Uterus (tissue), 4 donors: Measurements from ENCODE around the gene NPAS2. TPM values are rescaled to one million over a fixed set of nuclear protein-coding genes. Genes with fewer than 3 reads are reported as not detected.

Source experiments
- DNase-seq, 2 donors: peaks; one replicate each; pipeline ENCODE4 v3.0.0-alpha.2; 2019 to 2020
- H3K27ac ChIP-seq, 2 donors: fragments of 200-600 bp; sonication (generic); 1 replicate in 1 of 2; 2 replicates in 1 of 2; pipeline ENCODE4 v1.5.1; 2016 to 2018
- H3K27me3 ChIP-seq, 2 donors: fragments of 200-600 bp; sonication (generic); one replicate each; pipeline ENCODE4 v1.5.1; 2018 to 2019; ENCODE audit warnings: control low read depth in 1 of 2
- H3K36me3 ChIP-seq, 2 donors: fragments of 200-600 bp; sonication (generic); one replicate each; pipeline ENCODE4 v1.5.1; 2019; ENCODE audit warnings: control low read depth in 1 of 2
- H3K4me1 ChIP-seq, 2 donors: fragments of 200-600 bp; sonication (generic); one replicate each; pipeline ENCODE4 v1.5.1; 2018 to 2019; ENCODE audit warnings: control low read depth in 1 of 2
- H3K4me3 ChIP-seq, 2 donors: fragments of 200-600 bp; sonication (generic); 1 replicate in 1 of 2; 2 replicates in 1 of 2; pipeline ENCODE4 v1.5.1; 2018 to 2019; ENCODE audit warnings: mild to moderate bottlenecking in 1 of 2
- H3K9me3 ChIP-seq, 2 donors: fragments of 200-600 bp; sonication (generic); one replicate each; pipeline ENCODE4 v1.5.1; 2019; ENCODE audit warnings: control low read depth in 1 of 2
- POLR2A ChIP-seq, 2 donors: fragments of 450-650 bp; IDR thresholded peaks; one replicate each; pipeline ENCODE4 v1.6.1; 2016; ENCODE audit warnings: antibody characterized with exemption in 2 of 2, mild to moderate bottlenecking in 1 of 2, moderate library complexity in 1 of 2
- intact Hi-C: fragments of 100-400 bp; cut with DNase I; formaldehyde crosslinking; loops from one replicate; pipeline ENCODE4 v1.15.1; 2023; ENCODE audit warnings: low total_unique reads
- total RNA-seq, 4 donors: library from RNA; depleted of rRNA in 3 of 4; stranded (reverse); fragments of >200 nt in 3 of 4; gene quantifications; one replicate each; pipeline versions ENCODE4 v1.1.0 to v1.2.4, GENCODE V29; 2014 to 2023
- TF ChIP-seq, protein P1 (sequence below), 4 experiments: fragments of 200-600 bp in 2 of 4; fragments of 450-650 bp in 2 of 4; sonication (generic) in 2 of 4; IDR thresholded peaks; one replicate each; pipeline ENCODE4 v1.5.1; 2016 to 2019; ENCODE audit warnings: antibody characterized with exemption in 4 of 4, mild to moderate bottlenecking in 2 of 4, moderate library complexity in 1 of 4
- donor health status: DM: yes; HTN: yes; CAD: no.

Gene NPAS2
- total RNA-seq, 4 donors from 2014 or later: 5.6 to 66.5 (median 24.9) TPM

GRCh38 chr2:100983684-100984310 lies 163.9 kb downstream of the NPAS2 start:
- no peaks in the 10 kb centered on the region for H3K36me3 ChIP-seq
- DNase-seq: no peak
- H3K4me3 ChIP-seq: no peak overlapping the region
- no peaks in the 10 kb centered on the region for H3K4me1 ChIP-seq
- intact Hi-C loops: loop anchor here (2.0 to 10.0 kb wide), 2 partner anchors 279 to 373 kb away; no protein-coding TSS in a partner anchor
- TF ChIP-seq, protein P1, sequence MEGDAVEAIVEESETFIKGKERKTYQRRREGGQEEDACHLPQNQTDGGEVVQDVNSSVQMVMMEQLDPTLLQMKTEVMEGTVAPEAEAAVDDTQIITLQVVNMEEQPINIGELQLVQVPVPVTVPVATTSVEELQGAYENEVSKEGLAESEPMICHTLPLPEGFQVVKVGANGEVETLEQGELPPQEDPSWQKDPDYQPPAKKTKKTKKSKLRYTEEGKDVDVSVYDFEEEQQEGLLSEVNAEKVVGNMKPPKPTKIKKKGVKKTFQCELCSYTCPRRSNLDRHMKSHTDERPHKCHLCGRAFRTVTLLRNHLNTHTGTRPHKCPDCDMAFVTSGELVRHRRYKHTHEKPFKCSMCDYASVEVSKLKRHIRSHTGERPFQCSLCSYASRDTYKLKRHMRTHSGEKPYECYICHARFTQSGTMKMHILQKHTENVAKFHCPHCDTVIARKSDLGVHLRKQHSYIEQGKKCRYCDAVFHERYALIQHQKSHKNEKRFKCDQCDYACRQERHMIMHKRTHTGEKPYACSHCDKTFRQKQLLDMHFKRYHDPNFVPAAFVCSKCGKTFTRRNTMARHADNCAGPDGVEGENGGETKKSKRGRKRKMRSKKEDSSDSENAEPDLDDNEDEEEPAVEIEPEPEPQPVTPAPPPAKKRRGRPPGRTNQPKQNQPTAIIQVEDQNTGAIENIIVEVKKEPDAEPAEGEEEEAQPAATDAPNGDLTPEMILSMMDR (IDR thresholded peaks at IDR 0.05): no peak
- no peak for TF ChIP-seq POLR2A (IDR thresholded peaks at IDR 0.05)
- H3K27me3 ChIP-seq: no peaks in the 10 kb centered on the region
- H3K9me3 ChIP-seq: no peaks in the 10 kb centered on the region
- peak overlapping the region; percentile 59 to 64 for H3K27ac ChIP-seq

GRCh38 chr2:100984892-100985307 lies 165.0 kb downstream of the NPAS2 start:
- Histone ChIP-seq H3K27ac (peak overlapping the region in 1 of 2 donors; percentile 64), H3K9me3 (no peaks in the 10 kb centered on the region), H3K36me3 (no peaks in the 10 kb centered on the region), H3K4me1 (no peaks in the 10 kb centered on the region), H3K4me3 (no peak overlapping the region), H3K27me3 (no peaks in the 10 kb centered on the region)
- peak; percentile 76 to 83 for DNase-seq
- intact Hi-C loops: loop anchor here (10.0 kb wide), 1 partner anchor 280 kb away; no protein-coding TSS in a partner anchor
- no peak for TF ChIP-seq POLR2A (IDR thresholded peaks at IDR 0.05)
- TF ChIP-seq, protein P1 (IDR thresholded peaks at IDR 0.05): peak; percentile 90 to 95 (median 92)

GRCh38 chr2:100986157-100986556 lies 166.2 kb downstream of the NPAS2 start:
- Histone ChIP-seq H3K4me1 (no peaks in the 10 kb centered on the region), H3K27ac (no peak overlapping the region), H3K4me3 (no peak overlapping the region), H3K36me3 (no peaks in the 10 kb centered on the region), H3K9me3 (no peaks in the 10 kb centered on the region), H3K27me3 (no peaks in the 10 kb centered on the region)
- TF ChIP-seq, protein P1 (IDR thresholded peaks at IDR 0.05): no peak
- TF ChIP-seq POLR2A (IDR thresholded peaks at IDR 0.05): no peak
- DNase-seq: no peak
- intact Hi-C loops: loop anchor here (10.0 kb wide), 1 partner anchor 281 kb away; no protein-coding TSS in a partner anchor

- DNase-seq: no peak
- Histone ChIP-seq H3K36me3 (no peaks in the 10 kb centered on the region), H3K27me3 (no peaks in the 10 kb centered on the region), H3K9me3 (no peaks in the 10 kb centered on the region), H3K4me3 (no peak overlapping the region), H3K27ac (no peak overlapping the region), H3K4me1 (no peaks in the 10 kb centered on the region)
- TF ChIP-seq, protein P1 (IDR thresholded peaks at IDR 0.05): no peak
- no peak for TF ChIP-seq POLR2A (IDR thresholded peaks at IDR 0.05)
- intact Hi-C loops: loop anchor here (10.0 kb wide), 1 partner anchor 283 kb away; no protein-coding TSS in a partner anchor
These were observed 167.6 kb downstream of the NPAS2 start for GRCh38 chr2:100987536-100987935.

DNA sequence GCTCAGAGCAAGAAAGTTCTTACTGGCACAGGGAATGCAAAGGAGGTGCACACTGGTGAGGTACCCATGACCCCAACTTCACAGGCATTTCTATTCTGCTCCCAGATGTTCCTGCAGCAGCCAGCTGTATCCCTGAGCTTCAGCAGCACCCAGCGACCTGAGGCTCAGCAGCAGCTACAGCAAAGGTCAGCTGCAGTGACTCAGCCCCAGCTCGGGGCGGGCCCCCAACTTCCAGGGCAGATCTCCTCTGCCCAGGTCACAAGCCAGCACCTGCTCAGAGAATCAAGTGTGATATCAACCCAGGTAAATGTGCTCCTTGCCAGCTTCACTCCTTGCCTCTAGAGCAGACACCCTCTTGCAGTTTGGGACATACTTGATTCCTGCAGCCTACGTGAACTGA lies 168.0 kb downstream of the NPAS2 start:
- no peak for DNase-seq
- Histone ChIP-seq H3K27ac (no peak overlapping the region), H3K27me3 (no peaks in the 10 kb centered on the region), H3K36me3 (no peaks in the 10 kb centered on the region), H3K9me3 (no peaks in the 10 kb centered on the region), H3K4me1 (no peaks in the 10 kb centered on the region), H3K4me3 (no peak overlapping the region)
- TF ChIP-seq POLR2A (IDR thresholded peaks at IDR 0.05): no peak
- TF ChIP-seq, protein P1 (IDR thresholded peaks at IDR 0.05): no peak
- intact Hi-C loops: loop anchor here (10.0 kb wide), 1 partner anchor 283 kb away; no protein-coding TSS in a partner anchor
